Uterus (tissue), 4 donors: ENCODE results near the gene MMEL1. TPM values are rescaled to one million over a fixed set of nuclear protein-coding genes. Genes with fewer than 3 reads are reported as not detected.
"Not testable (repeated sequence)": the region's sequence is repeated elsewhere in the genome, so short reads cannot be mapped to it uniquely, and the experiment has no call there.

Experiments
- DNase-seq, 2 donors: peaks; one replicate each; pipeline ENCODE4 v3.0.0-alpha.2; 2019 to 2020
- H3K27ac ChIP-seq, 2 donors: fragments of 200-600 bp; sonication (generic); 1 replicate in 1 of 2; 2 replicates in 1 of 2; pipeline ENCODE4 v1.5.1; 2016 to 2018
- H3K27me3 ChIP-seq, 2 donors: fragments of 200-600 bp; sonication (generic); one replicate each; pipeline ENCODE4 v1.5.1; 2018 to 2019; ENCODE audit warnings: control low read depth in 1 of 2
- H3K36me3 ChIP-seq, 2 donors: fragments of 200-600 bp; sonication (generic); one replicate each; pipeline ENCODE4 v1.5.1; 2019; ENCODE audit warnings: control low read depth in 1 of 2
- H3K4me1 ChIP-seq, 2 donors: fragments of 200-600 bp; sonication (generic); one replicate each; pipeline ENCODE4 v1.5.1; 2018 to 2019; ENCODE audit warnings: control low read depth in 1 of 2
- H3K4me3 ChIP-seq, 2 donors: fragments of 200-600 bp; sonication (generic); 1 replicate in 1 of 2; 2 replicates in 1 of 2; pipeline ENCODE4 v1.5.1; 2018 to 2019; ENCODE audit warnings: mild to moderate bottlenecking in 1 of 2
- H3K9me3 ChIP-seq, 2 donors: fragments of 200-600 bp; sonication (generic); one replicate each; pipeline ENCODE4 v1.5.1; 2019; ENCODE audit warnings: control low read depth in 1 of 2
- POLR2A ChIP-seq, 2 donors: fragments of 450-650 bp; IDR thresholded peaks; one replicate each; pipeline ENCODE4 v1.6.1; 2016; ENCODE audit warnings: antibody characterized with exemption in 2 of 2, mild to moderate bottlenecking in 1 of 2, moderate library complexity in 1 of 2
- intact Hi-C: fragments of 100-400 bp; cut with DNase I; formaldehyde crosslinking; loops from one replicate; pipeline ENCODE4 v1.15.1; 2023; ENCODE audit warnings: low total_unique reads
- total RNA-seq, 4 donors: library from RNA; depleted of rRNA in 3 of 4; stranded (reverse); fragments of >200 nt in 3 of 4; gene quantifications; one replicate each; pipeline versions ENCODE4 v1.1.0 to v1.2.4, GENCODE V29; 2014 to 2023
- TF ChIP-seq, protein P1 (sequence below), 4 experiments: fragments of 200-600 bp in 2 of 4; fragments of 450-650 bp in 2 of 4; sonication (generic) in 2 of 4; IDR thresholded peaks; one replicate each; pipeline ENCODE4 v1.5.1; 2016 to 2019; ENCODE audit warnings: antibody characterized with exemption in 4 of 4, mild to moderate bottlenecking in 2 of 4, moderate library complexity in 1 of 4
- donor health status: DM: yes; HTN: yes; CAD: no.

The MMEL1 gene
- total RNA-seq, 4 donors from 2014 or later: 2.6 to 4.8 TPM; not detected in 2

DNA sequence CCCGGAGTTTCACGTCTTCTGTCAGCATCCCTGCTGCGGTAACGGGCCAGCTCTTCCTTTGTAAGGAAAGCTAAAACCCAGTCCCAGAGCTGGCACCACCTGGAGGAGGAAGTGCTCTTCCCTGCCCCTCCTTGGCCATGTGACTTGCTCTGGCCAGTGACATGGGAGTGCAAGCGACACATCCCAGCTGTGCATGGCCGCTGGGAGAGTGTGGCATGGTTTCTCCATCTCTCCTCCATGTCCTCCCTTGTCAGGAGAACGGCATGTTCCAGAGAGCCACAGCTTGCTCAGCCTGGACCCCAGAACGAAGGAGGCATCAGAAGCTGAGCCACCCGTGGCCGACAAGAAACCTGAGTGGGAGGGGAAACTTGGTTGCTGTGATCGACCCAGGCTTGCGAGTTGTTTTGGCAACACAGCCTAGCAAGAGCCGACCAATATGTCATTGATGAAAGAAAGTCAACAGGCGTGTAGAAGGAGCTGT lies 48.9 kb downstream of the MMEL1 start:
- peak in 1 of 2 donors; percentile 6 for TF ChIP-seq POLR2A (IDR thresholded peaks at IDR 0.05)
- TF ChIP-seq, protein P1, sequence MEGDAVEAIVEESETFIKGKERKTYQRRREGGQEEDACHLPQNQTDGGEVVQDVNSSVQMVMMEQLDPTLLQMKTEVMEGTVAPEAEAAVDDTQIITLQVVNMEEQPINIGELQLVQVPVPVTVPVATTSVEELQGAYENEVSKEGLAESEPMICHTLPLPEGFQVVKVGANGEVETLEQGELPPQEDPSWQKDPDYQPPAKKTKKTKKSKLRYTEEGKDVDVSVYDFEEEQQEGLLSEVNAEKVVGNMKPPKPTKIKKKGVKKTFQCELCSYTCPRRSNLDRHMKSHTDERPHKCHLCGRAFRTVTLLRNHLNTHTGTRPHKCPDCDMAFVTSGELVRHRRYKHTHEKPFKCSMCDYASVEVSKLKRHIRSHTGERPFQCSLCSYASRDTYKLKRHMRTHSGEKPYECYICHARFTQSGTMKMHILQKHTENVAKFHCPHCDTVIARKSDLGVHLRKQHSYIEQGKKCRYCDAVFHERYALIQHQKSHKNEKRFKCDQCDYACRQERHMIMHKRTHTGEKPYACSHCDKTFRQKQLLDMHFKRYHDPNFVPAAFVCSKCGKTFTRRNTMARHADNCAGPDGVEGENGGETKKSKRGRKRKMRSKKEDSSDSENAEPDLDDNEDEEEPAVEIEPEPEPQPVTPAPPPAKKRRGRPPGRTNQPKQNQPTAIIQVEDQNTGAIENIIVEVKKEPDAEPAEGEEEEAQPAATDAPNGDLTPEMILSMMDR (IDR thresholded peaks at IDR 0.05): no peak
- Histone ChIP-seq H3K4me3 (no peak overlapping the region), H3K27ac (no peak overlapping the region), H3K9me3 (no peaks in the 10 kb centered on the region), H3K4me1 (peaks cover 0 to 4% of the 10 kb centered on the region in 2 donors), H3K36me3 (no peaks in the 10 kb centered on the region), H3K27me3 (no peaks in the 10 kb centered on the region)
- intact Hi-C loops: loop anchor here (10.0 kb wide), 1 partner anchor 1061 kb away; no protein-coding TSS in a partner anchor
- no peak for DNase-seq

DNA sequence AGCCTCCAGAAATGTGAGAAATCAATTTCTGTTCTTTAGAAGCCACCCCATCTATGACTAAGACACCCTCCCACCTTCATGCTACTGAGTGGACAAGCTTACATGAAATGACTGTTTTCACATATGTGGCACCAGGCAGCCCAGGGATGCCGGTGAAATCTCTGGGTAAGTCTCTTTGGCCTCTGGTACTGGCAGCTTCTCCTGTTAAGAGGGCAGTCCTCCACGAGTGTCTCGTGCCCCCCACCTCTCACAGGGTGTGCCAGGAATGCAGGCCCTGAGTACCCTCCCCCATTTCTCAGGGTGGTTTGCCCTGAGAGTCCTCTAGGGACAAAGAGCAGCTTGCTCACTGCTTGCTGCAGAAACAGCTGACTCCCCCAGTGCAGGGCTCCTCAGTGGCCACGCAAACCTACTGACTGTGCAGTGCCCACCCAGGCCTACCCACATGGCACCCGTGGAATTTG lies 49.5 kb downstream of the MMEL1 start:
- intact Hi-C loops: loop anchor here (10.0 kb wide), 1 partner anchor 1061 kb away; no protein-coding TSS in a partner anchor
- Histone ChIP-seq H3K36me3 (no peaks in the 10 kb centered on the region), H3K9me3 (no peaks in the 10 kb centered on the region), H3K4me3 (no peak overlapping the region), H3K27me3 (no peaks in the 10 kb centered on the region), H3K27ac (no peak overlapping the region), H3K4me1 (peaks cover 0 to 4% of the 10 kb centered on the region in 2 donors)
- no peak for TF ChIP-seq POLR2A (IDR thresholded peaks at IDR 0.05)
- TF ChIP-seq, protein P1 (IDR thresholded peaks at IDR 0.05): no peak
- no peak for DNase-seq

- H3K27ac ChIP-seq: no peak overlapping the region
- H3K4me1 ChIP-seq: peaks cover 0 to 4% of the 10 kb centered on the region in 2 donors
- DNase-seq: no peak
- H3K4me3 ChIP-seq: no peak overlapping the region
- TF ChIP-seq, protein P1 (IDR thresholded peaks at IDR 0.05): no peak
- TF ChIP-seq POLR2A (IDR thresholded peaks at IDR 0.05): no peak
- H3K9me3 ChIP-seq: no peaks in the 10 kb centered on the region
- intact Hi-C loops: loop anchor here (10.0 kb wide), 1 partner anchor 1062 kb away; no protein-coding TSS in a partner anchor
- H3K36me3 ChIP-seq: no peaks in the 10 kb centered on the region
- H3K27me3 ChIP-seq: no peaks in the 10 kb centered on the region
Measured at GRCh38 chr1:2582391-2582790, 50.4 kb downstream of the MMEL1 start.

DNA sequence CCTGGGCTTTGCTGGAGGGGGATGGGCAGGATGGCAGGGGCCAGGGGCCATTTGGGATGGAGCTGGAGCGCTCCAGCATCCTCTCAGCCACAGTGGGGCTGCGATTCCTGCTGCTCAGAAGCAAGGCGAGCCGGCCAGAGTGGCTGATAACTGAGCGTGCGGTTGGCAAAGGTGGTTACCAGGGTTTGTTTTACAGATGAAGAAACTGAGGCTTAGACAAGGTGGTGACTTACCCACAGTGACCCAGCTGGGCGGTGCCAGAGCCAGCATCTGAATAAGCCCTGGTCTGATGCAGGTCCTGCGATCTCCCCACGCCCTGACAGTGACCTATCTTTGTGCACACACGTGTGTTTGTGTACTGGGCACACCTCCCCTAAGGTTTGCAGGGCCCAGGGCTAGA lies 52.1 kb downstream of the MMEL1 start:
- Histone ChIP-seq H3K27me3 (no peaks in the 10 kb centered on the region), H3K9me3 (no peaks in the 10 kb centered on the region), H3K27ac (no peak overlapping the region), H3K36me3 (no peaks in the 10 kb centered on the region), H3K4me3 (no peak overlapping the region), H3K4me1 (peaks cover 0 to 4% of the 10 kb centered on the region in 2 donors)
- DNase-seq: no peak
- TF ChIP-seq, protein P1 (IDR thresholded peaks at IDR 0.05): no peak
- no peak for TF ChIP-seq POLR2A (IDR thresholded peaks at IDR 0.05)
- intact Hi-C loops: loop anchor here (10.0 kb wide), 1 partner anchor 1064 kb away; no protein-coding TSS in a partner anchor

DNA sequence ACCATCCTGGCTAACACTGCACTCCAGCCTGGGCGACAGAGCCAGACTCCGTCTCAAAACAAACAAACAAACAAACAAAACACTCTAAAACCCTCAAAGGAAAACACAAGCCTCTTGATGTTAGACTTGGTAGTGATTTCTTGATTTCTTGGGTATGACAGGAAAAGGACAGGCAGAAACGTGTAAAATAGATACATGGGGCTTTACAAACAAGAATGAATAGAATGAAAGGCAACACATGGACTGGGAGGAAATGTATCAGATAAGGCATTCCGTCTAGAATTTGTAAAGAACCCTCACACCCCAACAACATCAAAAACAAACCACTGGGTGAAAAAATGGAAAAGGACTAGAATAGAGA lies 54.1 kb downstream of the MMEL1 start:
- no peak for DNase-seq
- no peaks in the 10 kb centered on the region for H3K27me3 ChIP-seq
- peak overlapping the region; percentile 40 to 47 for H3K27ac ChIP-seq
- H3K4me3 ChIP-seq: no peak overlapping the region
- intact Hi-C loops: no loop called here
- TF ChIP-seq POLR2A (IDR thresholded peaks at IDR 0.05): no peak
- TF ChIP-seq, protein P1 (IDR thresholded peaks at IDR 0.05): no peak
- H3K4me1 ChIP-seq: no peaks in the 10 kb centered on the region
- H3K9me3 ChIP-seq: no peaks in the 10 kb centered on the region
- H3K36me3 ChIP-seq: no peaks in the 10 kb centered on the region

DNA sequence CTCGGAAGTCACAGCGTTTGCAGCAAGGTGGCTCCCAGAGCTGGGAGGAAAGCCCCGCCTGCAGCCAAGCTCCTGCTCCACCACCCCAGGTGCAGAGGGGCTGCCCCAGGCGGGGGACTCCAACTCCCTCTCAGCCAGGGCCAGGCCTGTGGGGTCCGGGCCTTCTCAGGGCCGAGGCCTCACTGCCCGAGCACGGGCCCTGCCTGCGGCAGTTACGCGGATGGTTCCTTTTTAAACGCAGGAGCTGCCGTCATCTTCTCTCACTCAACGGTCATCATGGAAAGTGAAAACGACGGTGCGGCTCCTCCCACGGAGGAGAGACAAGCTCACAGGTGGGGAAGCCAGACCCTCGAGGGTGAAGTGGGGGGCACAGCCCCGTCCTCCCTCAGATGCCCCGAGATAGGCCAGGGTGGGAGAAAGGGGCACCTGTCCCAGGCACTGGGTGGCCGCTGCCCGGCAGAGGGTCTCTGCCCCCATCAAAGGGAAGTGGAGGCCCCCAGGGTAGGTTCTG lies 55.2 kb downstream of the MMEL1 start:
- H3K4me1 ChIP-seq, intact Hi-C loops, H3K9me3 ChIP-seq, H3K4me3 ChIP-seq, H3K36me3 ChIP-seq, DNase-seq, H3K27me3 ChIP-seq: not testable (repeated sequence)
- H3K27ac ChIP-seq: peak overlapping the region; percentile 40 to 47
